ENCODE measurements around the gene EVC2. TPM values are rescaled to one million over a fixed set of nuclear protein-coding genes. Genes with fewer than 3 reads are reported as not detected.

EVC2 gene
- total RNA-seq, 1 experiment from 2014 or later, result 7.8 TPM

DNA sequence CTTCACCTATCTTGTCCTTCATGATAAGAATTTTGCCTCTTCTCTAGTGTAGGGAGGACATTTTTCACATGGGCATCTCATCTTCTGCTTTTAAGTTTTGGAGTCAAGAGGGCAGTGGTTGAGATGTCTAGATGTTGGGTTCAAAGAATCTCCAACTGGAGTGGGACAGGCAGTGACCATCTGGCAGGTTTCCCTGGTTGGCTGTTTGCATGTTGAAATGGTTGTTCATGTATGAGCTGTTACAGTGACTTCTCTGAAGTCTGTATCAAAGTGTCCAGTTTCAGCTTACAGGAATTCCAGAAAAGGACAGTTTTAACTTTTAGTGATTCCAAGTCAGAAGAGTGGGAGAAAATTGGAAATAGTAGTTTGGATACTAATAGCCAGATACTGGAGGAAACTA is 192.7 kb downstream of the EVC2 start:
- Histone ChIP-seq H3K14ac (ENCODE audit: insufficient read depth, low read length) (no peak overlapping the region), H3K23ac (ENCODE audit: insufficient read length, low read depth, low read length) (no peak overlapping the region), H3K79me1 (ENCODE audit: insufficient read depth, low read depth, low read length, poor library complexity, severe bottlenecking) (no peaks in the 10 kb centered on the region), H4K8ac (replicated peaks; ENCODE audit: insufficient read length, low read depth, low read length) (no peak overlapping the region), H4K20me1 (ENCODE audit: control insufficient read depth, insufficient read depth, insufficient read length) (no peaks in the 10 kb centered on the region), H3K9me3 (ENCODE audit: control insufficient read depth, low read depth, low read length) (no peaks in the 10 kb centered on the region), H2BK12ac (ENCODE audit: insufficient read length, low read depth, low read length) (no peak overlapping the region), H3K23me2 (ENCODE audit: insufficient read length, low read depth, low read length, poor library complexity, severe bottlenecking) (no peaks in the 10 kb centered on the region), H2BK120ac (ENCODE audit: low read depth, low read length, poor library complexity, severe bottlenecking) (no peak overlapping the region), H3K27me3 (ENCODE audit: insufficient read depth, low read length) (no peaks in the 10 kb centered on the region), H2BK5ac (ENCODE audit: insufficient read length, low read length) (no peak overlapping the region), H3K27ac (ENCODE audit: insufficient read length, low read depth, low read length) (no peak overlapping the region), H3K4ac (ENCODE audit: low read depth, low read length) (no peak overlapping the region), H3K56ac (ENCODE audit: insufficient read length, low read depth, low read length) (no peak overlapping the region), H3K4me1 (ENCODE audit: insufficient read depth, low read length) (no peaks in the 10 kb centered on the region), H3K18ac (ENCODE audit: insufficient read length, low read depth, low read length) (no peak overlapping the region), H3K9ac (ENCODE audit: extremely low read depth, insufficient read length, low read length) (no peak overlapping the region), H4K91ac (ENCODE audit: insufficient read length, low read depth, low read length) (no peak overlapping the region), H2AFZ (ENCODE audit: low read length) (no peak overlapping the region), H2AK5ac (ENCODE audit: insufficient read length, low read length) (no peak overlapping the region), H3K79me2 (ENCODE audit: insufficient read depth, low read length) (no peaks in the 10 kb centered on the region), H2BK15ac (ENCODE audit: low read depth, low read length) (no peak overlapping the region), H3K4me2 (ENCODE audit: insufficient read depth, insufficient read length, low read length) (no peak overlapping the region), H3T11ph (ENCODE audit: low read length) (no peak overlapping the region), H2BK20ac (ENCODE audit: low read depth, low read length, poor library complexity, severe bottlenecking) (no peak overlapping the region), H4K5ac (ENCODE audit: insufficient read length, low read depth, low read length) (no peak overlapping the region)
- no peak for DNase-seq
- TF ChIP-seq, protein P1, sequence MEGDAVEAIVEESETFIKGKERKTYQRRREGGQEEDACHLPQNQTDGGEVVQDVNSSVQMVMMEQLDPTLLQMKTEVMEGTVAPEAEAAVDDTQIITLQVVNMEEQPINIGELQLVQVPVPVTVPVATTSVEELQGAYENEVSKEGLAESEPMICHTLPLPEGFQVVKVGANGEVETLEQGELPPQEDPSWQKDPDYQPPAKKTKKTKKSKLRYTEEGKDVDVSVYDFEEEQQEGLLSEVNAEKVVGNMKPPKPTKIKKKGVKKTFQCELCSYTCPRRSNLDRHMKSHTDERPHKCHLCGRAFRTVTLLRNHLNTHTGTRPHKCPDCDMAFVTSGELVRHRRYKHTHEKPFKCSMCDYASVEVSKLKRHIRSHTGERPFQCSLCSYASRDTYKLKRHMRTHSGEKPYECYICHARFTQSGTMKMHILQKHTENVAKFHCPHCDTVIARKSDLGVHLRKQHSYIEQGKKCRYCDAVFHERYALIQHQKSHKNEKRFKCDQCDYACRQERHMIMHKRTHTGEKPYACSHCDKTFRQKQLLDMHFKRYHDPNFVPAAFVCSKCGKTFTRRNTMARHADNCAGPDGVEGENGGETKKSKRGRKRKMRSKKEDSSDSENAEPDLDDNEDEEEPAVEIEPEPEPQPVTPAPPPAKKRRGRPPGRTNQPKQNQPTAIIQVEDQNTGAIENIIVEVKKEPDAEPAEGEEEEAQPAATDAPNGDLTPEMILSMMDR (conservative IDR thresholded peaks at IDR 0.05), result no peak
- Mint-ChIP-seq H3K36me3 (ENCODE audit: insufficient read depth in 1 of 3, low read depth in 3 of 3) (peaks cover 3 to 24% (median 23%) of the 10 kb centered on the region in 3 experiments), H3K27me3 (ENCODE audit: low read depth) (no peaks in the 10 kb centered on the region), H3K27ac (no peak overlapping the region), H3K4me3 (no peak overlapping the region), H3K9me3 (peaks cover 35 to 51% of the 10 kb centered on the region in 2 experiments), H3K4me1 (no peaks in the 10 kb centered on the region; a peak in 1 of 4 replicates)

Other genes starting within 250 kb of the EVC2 start
- 9.7 and 10.1 TPM in 2 replicates for gene EVC, start 2.6 kb upstream of the EVC2 start, total RNA-seq (2021)
- 71.6 and 73.1 TPM in 2 replicates for gene CRMP1, start 184.5 kb upstream of the EVC2 start, total RNA-seq (2021)